WTC11 (cell line): ENCODE measurements around the gene TMEM250. TPM values are rescaled to one million over a fixed set of nuclear protein-coding genes. Genes with fewer than 3 reads are reported as not detected.

Source experiments
- ATAC-seq: fragments of 200-7000 bp; cut with Tn5 transposase; 2 replicates; pipeline ENCODE4 v1.10.0; 2021; ENCODE audit warnings: mild to moderate bottlenecking, moderate library complexity
- CTCF ChIA-PET: fragments of 300-600 bp; sonication (Branson Sonifier 250); formaldehyde crosslinking; loops from one replicate; lab custom pipeline; 2021; ENCODE audit warnings: antibody characterized with exemption; lab: Charles Lee
- POLR2A ChIA-PET: fragments of 350-600 bp; sonication (Branson Sonifier 250); formaldehyde crosslinking; loops from one replicate; lab custom pipeline; 2021; ENCODE audit warnings: antibody characterized with exemption; lab: Charles Lee
- DNase-seq: peaks from one replicate; pipeline ENCODE4 v3.0.0; 2021; ENCODE audit warnings: low spot score
- H3K27ac Mint-ChIP-seq: 2 replicates; pipeline ENCODE4 v1.8.0; 2021; ENCODE audit warnings: mixed read lengths
- H3K27me3 Mint-ChIP-seq: 2 replicates; pipeline ENCODE4 v1.8.0; 2021; ENCODE audit warnings: low read depth, mild to moderate bottlenecking, moderate library complexity, mixed read lengths
- H3K36me3 Mint-ChIP-seq: 2 replicates; pipeline ENCODE4 v1.8.0; 2021; ENCODE audit warnings: mixed read lengths
- H3K4me1 Mint-ChIP-seq: 2 replicates; pipeline ENCODE4 v1.8.0; 2022; ENCODE audit warnings: mixed read lengths
- H3K4me3 Mint-ChIP-seq: 2 replicates; pipeline ENCODE4 v1.8.0; 2021; ENCODE audit warnings: mild to moderate bottlenecking, moderate library complexity, mixed read lengths
- H3K9me3 Mint-ChIP-seq: 2 replicates; pipeline ENCODE4 v1.8.0; 2021; ENCODE audit warnings: mixed read lengths
- AFF4 ChIP-seq: sonication (generic); formaldehyde crosslinking; IDR thresholded peaks from 2 replicates; pipeline ENCODE4 v1.8.1; 2023; ENCODE audit warnings: mild to moderate bottlenecking, missing genetic modification reagents, borderline replicate concordance
- CBFB ChIP-seq: sonication (generic); formaldehyde crosslinking; IDR thresholded peaks from 2 replicates; pipeline ENCODE4 v1.8.1; 2022; ENCODE audit warnings: mild to moderate bottlenecking, low read depth, missing genetic modification reagents
- FOXP1 ChIP-seq: sonication (generic); formaldehyde crosslinking; IDR thresholded peaks from 2 replicates; pipeline ENCODE4 v1.8.0; 2022; ENCODE audit warnings: missing genetic modification reagents, mild to moderate bottlenecking, moderate library complexity, borderline replicate concordance
- GABPB1 ChIP-seq: sonication (generic); formaldehyde crosslinking; IDR thresholded peaks from 2 replicates; pipeline ENCODE4 v1.8.1; 2023; ENCODE audit warnings: mild to moderate bottlenecking, missing genetic modification reagents
- HMGXB4 ChIP-seq: sonication (generic); formaldehyde crosslinking; IDR thresholded peaks from 2 replicates; pipeline ENCODE4 v1.8.1; 2023; ENCODE audit warnings: mild to moderate bottlenecking, moderate library complexity, missing genetic modification reagents
- MXD4 ChIP-seq: fragments of 250-450 bp; sonication (Bioruptor Pico); IDR thresholded peaks from 2 replicates; pipeline ENCODE4 v1.8.0; 2021; ENCODE audit warnings: mild to moderate bottlenecking, moderate library complexity, borderline replicate concordance
- NFYB ChIP-seq: sonication (generic); formaldehyde crosslinking; conservative IDR thresholded peaks from 2 replicates; pipeline ENCODE4 v1.8.0; 2022; ENCODE audit warnings: low read depth, missing genetic modification reagents
- NR3C1 ChIP-seq: sonication (generic); formaldehyde crosslinking; conservative IDR thresholded peaks from 2 replicates; pipeline ENCODE4 v1.8.1; 2023; ENCODE audit warnings: low read depth, mild to moderate bottlenecking, missing genetic modification reagents
- SMAD4 ChIP-seq: sonication (generic); formaldehyde crosslinking; IDR thresholded peaks from 2 replicates; pipeline ENCODE4 v1.8.0; 2022; ENCODE audit warnings: mild to moderate bottlenecking, missing genetic modification reagents
- TEAD4 ChIP-seq: sonication (generic); formaldehyde crosslinking; IDR thresholded peaks from 2 replicates; pipeline ENCODE4 v1.8.0; 2022; ENCODE audit warnings: mild to moderate bottlenecking, missing genetic modification reagents
- USF2 ChIP-seq: sonication (generic); formaldehyde crosslinking; IDR thresholded peaks from 2 replicates; pipeline ENCODE4 v1.8.1; 2023; ENCODE audit warnings: mild to moderate bottlenecking, missing genetic modification reagents, moderate library complexity
- ZBTB21 ChIP-seq: sonication (generic); formaldehyde crosslinking; IDR thresholded peaks from 2 replicates; pipeline ENCODE4 v1.8.1; 2023; ENCODE audit warnings: mild to moderate bottlenecking, missing genetic modification reagents, borderline replicate concordance
- ZNF416 ChIP-seq: fragments of 250-450 bp; sonication (Bioruptor Pico); IDR thresholded peaks from 2 replicates; pipeline ENCODE4 v1.9.0; 2021; ENCODE audit warnings: mild to moderate bottlenecking, inconsistent platforms
- total RNA-seq: library from RNA; stranded (reverse); gene quantifications from 3 replicates; pipeline ENCODE4 v1.2.3, GENCODE V29; 2021
- TF ChIP-seq, protein P1 (sequence below): fragments of 250-450 bp; sonication (Bioruptor Pico); IDR thresholded peaks from 2 replicates; pipeline ENCODE4 v1.9.0; 2021; ENCODE audit warnings: mild to moderate bottlenecking
- TF ChIP-seq, protein P2 (sequence below): sonication (generic); formaldehyde crosslinking; IDR thresholded peaks from 2 replicates; pipeline ENCODE4 v1.8.0; 2022; ENCODE audit warnings: mild to moderate bottlenecking, missing genetic modification reagents
- TF ChIP-seq, protein P3 (sequence below): sonication (generic); formaldehyde crosslinking; IDR thresholded peaks from 2 replicates; pipeline ENCODE4 v1.8.1; 2022; ENCODE audit warnings: mild to moderate bottlenecking, moderate library complexity, missing genetic modification reagents
- TF ChIP-seq, protein P4 (sequence below): sonication (generic); formaldehyde crosslinking; IDR thresholded peaks from 2 replicates; pipeline ENCODE4 v1.8.0; 2023; ENCODE audit warnings: missing genetic modification reagents, mild to moderate bottlenecking, borderline replicate concordance
- TF ChIP-seq, protein P5 (sequence below): sonication (generic); formaldehyde crosslinking; IDR thresholded peaks from 2 replicates; pipeline ENCODE4 v1.8.1; 2022; ENCODE audit warnings: mild to moderate bottlenecking, missing genetic modification reagents, moderate library complexity, borderline replicate concordance

The TMEM250 gene
- total RNA-seq, 1 experiment from 2014 or later, result 39.4 TPM

- no peak for TF ChIP-seq AFF4 (CRISPR knock-in tag)
- TF ChIP-seq NFYB (CRISPR knock-in tag), result no peak
- TF ChIP-seq USF2 (CRISPR knock-in tag), result no peak
- no peak for TF ChIP-seq CBFB (CRISPR knock-in tag)
- TF ChIP-seq SMAD4, result no peak
- TF ChIP-seq, protein P1, sequence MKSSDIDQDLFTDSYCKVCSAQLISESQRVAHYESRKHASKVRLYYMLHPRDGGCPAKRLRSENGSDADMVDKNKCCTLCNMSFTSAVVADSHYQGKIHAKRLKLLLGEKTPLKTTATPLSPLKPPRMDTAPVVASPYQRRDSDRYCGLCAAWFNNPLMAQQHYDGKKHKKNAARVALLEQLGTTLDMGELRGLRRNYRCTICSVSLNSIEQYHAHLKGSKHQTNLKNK (CRISPR knock-in tag), result no peak
- TF ChIP-seq, protein P2, sequence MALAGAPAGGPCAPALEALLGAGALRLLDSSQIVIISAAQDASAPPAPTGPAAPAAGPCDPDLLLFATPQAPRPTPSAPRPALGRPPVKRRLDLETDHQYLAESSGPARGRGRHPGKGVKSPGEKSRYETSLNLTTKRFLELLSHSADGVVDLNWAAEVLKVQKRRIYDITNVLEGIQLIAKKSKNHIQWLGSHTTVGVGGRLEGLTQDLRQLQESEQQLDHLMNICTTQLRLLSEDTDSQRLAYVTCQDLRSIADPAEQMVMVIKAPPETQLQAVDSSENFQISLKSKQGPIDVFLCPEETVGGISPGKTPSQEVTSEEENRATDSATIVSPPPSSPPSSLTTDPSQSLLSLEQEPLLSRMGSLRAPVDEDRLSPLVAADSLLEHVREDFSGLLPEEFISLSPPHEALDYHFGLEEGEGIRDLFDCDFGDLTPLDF, result no peak
- TF ChIP-seq NR3C1 (CRISPR knock-in tag), result no peak
- TF ChIP-seq TEAD4, result no peak
- TF ChIP-seq HMGXB4 (CRISPR knock-in tag), result no peak
- no peak for TF ChIP-seq MXD4 (CRISPR knock-in tag)
- no peak for TF ChIP-seq FOXP1
- TF ChIP-seq GABPB1 (CRISPR knock-in tag), result no peak
These were observed 41.2 kb upstream of the TMEM250 start (continued) for GRCh38 chr9:136159851-136160250.

DNA sequence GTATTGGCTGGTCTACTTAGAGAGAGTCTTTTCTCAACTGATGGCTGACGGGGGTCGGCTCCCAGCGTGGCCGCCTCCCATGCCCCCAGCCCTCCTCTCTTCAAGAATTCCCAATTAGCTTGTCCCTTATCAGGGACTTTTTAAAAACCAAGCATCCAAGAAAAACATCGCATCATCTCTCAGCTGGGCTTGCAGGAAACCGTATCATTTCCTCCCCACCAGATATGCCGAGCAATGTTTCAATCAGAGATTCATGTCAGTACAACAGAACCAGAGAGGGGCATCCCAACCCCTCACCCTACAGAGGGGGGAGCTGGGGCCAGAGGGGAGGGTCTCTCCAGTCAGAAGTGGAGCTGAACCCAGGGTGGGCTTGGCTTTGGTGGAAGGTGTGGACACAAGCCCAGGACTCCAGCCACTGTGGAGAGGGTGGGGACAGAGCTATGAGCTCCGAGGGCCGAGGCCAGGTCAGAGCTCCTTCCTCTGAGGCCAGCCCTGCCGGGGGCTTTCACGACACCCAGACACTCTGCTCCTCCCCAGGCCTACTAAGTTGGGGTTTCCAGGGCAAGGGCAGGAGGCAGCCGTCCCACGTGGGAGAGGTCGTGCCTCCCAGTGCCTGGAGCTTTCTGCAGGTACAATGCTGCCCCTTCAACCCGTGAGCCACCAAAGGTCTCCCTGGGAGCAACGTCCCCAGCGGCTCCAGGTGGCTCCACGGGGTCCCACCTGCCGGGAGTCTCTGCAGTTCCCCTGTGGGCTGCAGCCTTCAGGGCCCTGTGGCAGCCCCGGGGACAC, 39.0 kb upstream of the TMEM250 start:
- peak; percentile 10 for DNase-seq
- no peak overlapping the region for H3K4me3 Mint-ChIP-seq
- no peak overlapping the region for H3K27ac Mint-ChIP-seq
- peaks cover under 1% of the 10 kb centered on the region; the same call in 1 of the 2 replicates for H3K27me3 Mint-ChIP-seq
- CTCF ChIA-PET, result interaction anchor here (0.6 to 2.4 kb wide), 4 partner anchors 13 to 109 kb away, joined by 3 to 12 read pairs (median 6); no protein-coding TSS in a partner anchor
- no peaks in the 10 kb centered on the region for H3K36me3 Mint-ChIP-seq
- POLR2A ChIA-PET, result no interaction called here
- H3K4me1 Mint-ChIP-seq, result peaks cover 10% of the 10 kb centered on the region
- H3K9me3 Mint-ChIP-seq, result no peaks in the 10 kb centered on the region
- ATAC-seq, result no peak
- TF ChIP-seq, protein P3, sequence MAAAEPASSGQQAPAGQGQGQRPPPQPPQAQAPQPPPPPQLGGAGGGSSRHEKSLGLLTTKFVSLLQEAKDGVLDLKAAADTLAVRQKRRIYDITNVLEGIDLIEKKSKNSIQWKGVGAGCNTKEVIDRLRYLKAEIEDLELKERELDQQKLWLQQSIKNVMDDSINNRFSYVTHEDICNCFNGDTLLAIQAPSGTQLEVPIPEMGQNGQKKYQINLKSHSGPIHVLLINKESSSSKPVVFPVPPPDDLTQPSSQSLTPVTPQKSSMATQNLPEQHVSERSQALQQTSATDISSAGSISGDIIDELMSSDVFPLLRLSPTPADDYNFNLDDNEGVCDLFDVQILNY (CRISPR knock-in tag), result no peak
- TF ChIP-seq ZBTB21 (CRISPR knock-in tag) (no peak), ZNF416 (no peak)
- TF ChIP-seq, protein P4, sequence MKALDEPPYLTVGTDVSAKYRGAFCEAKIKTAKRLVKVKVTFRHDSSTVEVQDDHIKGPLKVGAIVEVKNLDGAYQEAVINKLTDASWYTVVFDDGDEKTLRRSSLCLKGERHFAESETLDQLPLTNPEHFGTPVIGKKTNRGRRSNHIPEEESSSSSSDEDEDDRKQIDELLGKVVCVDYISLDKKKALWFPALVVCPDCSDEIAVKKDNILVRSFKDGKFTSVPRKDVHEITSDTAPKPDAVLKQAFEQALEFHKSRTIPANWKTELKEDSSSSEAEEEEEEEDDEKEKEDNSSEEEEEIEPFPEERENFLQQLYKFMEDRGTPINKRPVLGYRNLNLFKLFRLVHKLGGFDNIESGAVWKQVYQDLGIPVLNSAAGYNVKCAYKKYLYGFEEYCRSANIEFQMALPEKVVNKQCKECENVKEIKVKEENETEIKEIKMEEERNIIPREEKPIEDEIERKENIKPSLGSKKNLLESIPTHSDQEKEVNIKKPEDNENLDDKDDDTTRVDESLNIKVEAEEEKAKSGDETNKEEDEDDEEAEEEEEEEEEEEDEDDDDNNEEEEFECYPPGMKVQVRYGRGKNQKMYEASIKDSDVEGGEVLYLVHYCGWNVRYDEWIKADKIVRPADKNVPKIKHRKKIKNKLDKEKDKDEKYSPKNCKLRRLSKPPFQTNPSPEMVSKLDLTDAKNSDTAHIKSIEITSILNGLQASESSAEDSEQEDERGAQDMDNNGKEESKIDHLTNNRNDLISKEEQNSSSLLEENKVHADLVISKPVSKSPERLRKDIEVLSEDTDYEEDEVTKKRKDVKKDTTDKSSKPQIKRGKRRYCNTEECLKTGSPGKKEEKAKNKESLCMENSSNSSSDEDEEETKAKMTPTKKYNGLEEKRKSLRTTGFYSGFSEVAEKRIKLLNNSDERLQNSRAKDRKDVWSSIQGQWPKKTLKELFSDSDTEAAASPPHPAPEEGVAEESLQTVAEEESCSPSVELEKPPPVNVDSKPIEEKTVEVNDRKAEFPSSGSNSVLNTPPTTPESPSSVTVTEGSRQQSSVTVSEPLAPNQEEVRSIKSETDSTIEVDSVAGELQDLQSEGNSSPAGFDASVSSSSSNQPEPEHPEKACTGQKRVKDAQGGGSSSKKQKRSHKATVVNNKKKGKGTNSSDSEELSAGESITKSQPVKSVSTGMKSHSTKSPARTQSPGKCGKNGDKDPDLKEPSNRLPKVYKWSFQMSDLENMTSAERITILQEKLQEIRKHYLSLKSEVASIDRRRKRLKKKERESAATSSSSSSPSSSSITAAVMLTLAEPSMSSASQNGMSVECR (CRISPR knock-in tag), result no peak
- TF ChIP-seq, protein P5, sequence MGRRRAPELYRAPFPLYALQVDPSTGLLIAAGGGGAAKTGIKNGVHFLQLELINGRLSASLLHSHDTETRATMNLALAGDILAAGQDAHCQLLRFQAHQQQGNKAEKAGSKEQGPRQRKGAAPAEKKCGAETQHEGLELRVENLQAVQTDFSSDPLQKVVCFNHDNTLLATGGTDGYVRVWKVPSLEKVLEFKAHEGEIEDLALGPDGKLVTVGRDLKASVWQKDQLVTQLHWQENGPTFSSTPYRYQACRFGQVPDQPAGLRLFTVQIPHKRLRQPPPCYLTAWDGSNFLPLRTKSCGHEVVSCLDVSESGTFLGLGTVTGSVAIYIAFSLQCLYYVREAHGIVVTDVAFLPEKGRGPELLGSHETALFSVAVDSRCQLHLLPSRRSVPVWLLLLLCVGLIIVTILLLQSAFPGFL (CRISPR knock-in tag), result no peak
